A673 (cell line): Measurements from ENCODE around the gene SYTL1. TPM values are rescaled to one million over a fixed set of nuclear protein-coding genes. Genes with fewer than 3 reads are reported as not detected.

Experiments used
- BruUV-seq: library from RNA; stranded (reverse); fragments of 400-500 nt; replicated peaks from 2 replicates; lab custom pipeline; 2021; lab: Mats Ljungman, UMichigan
- CTCF ChIA-PET: fragments of 300-600 bp; sonication (Branson Sonifier 250); formaldehyde crosslinking; loops from one replicate; lab custom pipeline; 2022; ENCODE audit warnings: antibody characterized with exemption; lab: Charles Lee
- POLR2A ChIA-PET: fragments of 300-600 bp; sonication (Branson Sonifier 250); formaldehyde crosslinking; loops from one replicate; lab custom pipeline; 2022; ENCODE audit warnings: antibody characterized with exemption; ENCODE audit not compliant: low non-redundant PET; lab: Charles Lee
- DNase-seq: peaks from one replicate; pipeline ENCODE4 v3.0.0-alpha.2; 2015; ENCODE audit warnings: low spot score
- H3K27ac ChIP-seq: fragments of 200-600 bp; sonication (generic); 2 replicates; pipeline ENCODE4 v1.5.1; 2016; ENCODE audit warnings: mixed run types, low read depth, mild to moderate bottlenecking, mixed read lengths, antibody characterized with exemption, low read length; ENCODE audit not compliant: poor library complexity, severe bottlenecking
- H3K27me3 ChIP-seq: fragments of 200-600 bp; sonication (generic); replicated peaks from 2 replicates; pipeline ENCODE4 v1.6.1; 2017; ENCODE audit warnings: mixed run types, low read depth, mild to moderate bottlenecking, mixed read lengths, antibody characterized with exemption, low read length; ENCODE audit not compliant: insufficient read depth, poor library complexity
- H3K36me3 ChIP-seq: fragments of 200-600 bp; sonication (generic); 2 replicates; pipeline ENCODE4 v1.6.1; 2016; ENCODE audit warnings: mixed run types, mild to moderate bottlenecking, mixed read lengths, antibody characterized with exemption, low read length; ENCODE audit not compliant: insufficient read depth, poor library complexity, severe bottlenecking
- H3K4me1 ChIP-seq: fragments of 200-600 bp; sonication (generic); 2 replicates; pipeline ENCODE4 v1.6.1; 2017; ENCODE audit warnings: mixed run types, mild to moderate bottlenecking, mixed read lengths, antibody characterized with exemption, low read length; ENCODE audit not compliant: insufficient read depth, poor library complexity, severe bottlenecking
- H3K4me3 ChIP-seq: fragments of 200-600 bp; sonication (generic); 2 replicates; pipeline ENCODE4 v1.5.1; 2016; ENCODE audit warnings: low read depth, mixed run types, mild to moderate bottlenecking, mixed read lengths, low read length; ENCODE audit not compliant: poor library complexity, severe bottlenecking
- H3K9me3 ChIP-seq: fragments of 200-600 bp; sonication (generic); 2 replicates; pipeline ENCODE4 v1.6.1; 2016; ENCODE audit warnings: mixed run types, low read depth, mild to moderate bottlenecking, mixed read lengths, antibody characterized with exemption, low read length; ENCODE audit not compliant: poor library complexity, severe bottlenecking
- CTCF ChIP-seq: fragments of 300-800, 200-600 bp; sonication (generic); conservative IDR thresholded peaks from 2 replicates; pipeline ENCODE4 v1.5.1; 2017; ENCODE audit warnings: low read depth, mild to moderate bottlenecking, antibody characterized with exemption, low read length, moderate library complexity, mixed read lengths
- EZH2 ChIP-seq: fragments of 200-600 bp; sonication (generic); IDR thresholded peaks from 2 replicates; pipeline ENCODE4 v1.6.1; 2017; ENCODE audit warnings: borderline replicate concordance, low read depth, mild to moderate bottlenecking, mixed read lengths, antibody characterized with exemption, low read length; ENCODE audit not compliant: poor library complexity, severe bottlenecking
- intact Hi-C: fragments of 100-400 bp; cut with micrococcal nuclease; formaldehyde crosslinking; loops from one replicate; pipeline ENCODE4 v1.10.0; 2022; ENCODE audit not compliant: unreplicated experiment
- total RNA-seq: library from RNA; stranded (reverse); gene quantifications from 2 replicates; pipeline ENCODE4 v1.2.3, GENCODE V29; 2021

SYTL1 gene
- total RNA-seq, 1 experiment from 2014 or later: 2.1 TPM

DNA sequence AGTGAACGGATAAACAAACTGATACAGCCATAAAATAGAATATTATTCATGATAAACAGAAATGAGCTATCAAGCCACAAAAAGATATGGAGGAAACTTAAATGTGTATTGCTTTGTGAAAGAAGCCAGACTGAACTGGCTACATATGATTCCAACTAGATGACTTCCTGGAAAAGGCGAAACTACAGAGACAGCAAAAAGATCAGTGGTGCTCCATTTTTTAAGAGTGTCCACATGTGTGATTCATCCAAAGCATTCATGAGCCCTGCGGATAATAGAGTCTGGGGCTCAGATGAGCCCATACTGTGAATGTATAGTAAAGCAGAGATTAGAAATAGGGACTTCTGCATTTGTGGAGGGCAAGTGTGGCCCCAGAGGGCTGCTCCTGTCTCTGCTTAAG is 27.7 kb upstream of the SYTL1 start:
- intact Hi-C loops: no loop called here
- TF ChIP-seq EZH2: no peak
- no peak for TF ChIP-seq CTCF
- DNase-seq: no peak
- H3K4me1 ChIP-seq: peaks cover 8% of the 10 kb centered on the region
- H3K4me3 ChIP-seq: no peak overlapping the region
- BruUV-seq: no TSS peak
- H3K27ac ChIP-seq: no peak overlapping the region
- CTCF ChIA-PET: no interaction called here
- no peaks in the 10 kb centered on the region for H3K9me3 ChIP-seq
- POLR2A ChIA-PET: no interaction called here
- no peaks in the 10 kb centered on the region for H3K36me3 ChIP-seq
- H3K27me3 ChIP-seq: no peaks in the 10 kb centered on the region

- Histone ChIP-seq H3K27me3 (no peaks in the 10 kb centered on the region), H3K4me1 (peaks cover 8% of the 10 kb centered on the region), H3K36me3 (no peaks in the 10 kb centered on the region), H3K4me3 (no peak overlapping the region), H3K9me3 (no peaks in the 10 kb centered on the region), H3K27ac (no peak overlapping the region)
- ChIA-PET POLR2A (no interaction called here), CTCF (no interaction called here)
- intact Hi-C loops: no loop called here
- BruUV-seq: no TSS peak
- no peak for DNase-seq
- TF ChIP-seq EZH2 (no peak), CTCF (no peak)
Measured at GRCh38 chr1:27314737-27315136, 27.1 kb upstream of the SYTL1 start.

DNA sequence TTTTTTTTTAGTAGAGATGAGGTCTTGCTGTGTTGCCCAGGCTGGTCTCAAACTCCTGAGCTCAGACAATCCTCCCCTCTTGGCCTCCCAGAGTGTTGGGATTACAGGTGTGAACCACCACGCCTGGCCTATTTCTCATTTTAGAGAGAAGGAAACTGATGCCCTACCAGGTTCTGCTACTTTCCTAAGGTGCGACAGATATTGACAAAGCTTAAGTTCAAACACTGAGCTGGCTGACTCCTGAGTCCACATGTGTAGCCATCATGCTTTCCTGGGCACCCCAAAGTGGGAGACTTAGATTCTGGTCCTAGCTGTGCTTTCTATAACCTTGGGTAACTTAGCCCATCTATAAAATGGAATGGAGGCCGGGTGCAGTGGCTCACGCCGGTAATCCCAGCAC is 25.0 kb upstream of the SYTL1 start:
- POLR2A ChIA-PET: no interaction called here
- no peak for TF ChIP-seq CTCF
- TF ChIP-seq EZH2: no peak
- BruUV-seq: no TSS peak

More for the DNA sequence above, 25.0 kb upstream of the SYTL1 start:
- no peak overlapping the region for H3K4me3 ChIP-seq
- peaks cover 8% of the 10 kb centered on the region for H3K4me1 ChIP-seq
- H3K27me3 ChIP-seq: no peaks in the 10 kb centered on the region
- intact Hi-C loops: no loop called here
- CTCF ChIA-PET: interaction anchor here (0.7 to 1.4 kb wide), 2 partner anchors 16 to 188 kb away, joined by 5 to 13 read pairs; no protein-coding TSS in a partner anchor
- H3K27ac ChIP-seq: no peak overlapping the region
- H3K9me3 ChIP-seq: no peaks in the 10 kb centered on the region
- H3K36me3 ChIP-seq: no peaks in the 10 kb centered on the region
- DNase-seq: no peak
